Esophagus muscularis mucosa (tissue), 4 donors: Measurements from ENCODE around the gene SMAGP. TPM values are rescaled to one million over a fixed set of nuclear protein-coding genes. Genes with fewer than 3 reads are reported as not detected.

Experiments
- DNase-seq: peaks from one replicate; pipeline ENCODE4 v3.0.0-alpha.2; 2017; ENCODE audit errors: extremely low spot score
- H3K27ac ChIP-seq, 4 donors: fragments of 200-600 bp; sonication (generic); replicated peaks in 1 of 4; 1 replicate in 3 of 4; 2 replicates in 1 of 4; pipeline ENCODE4 v1.5.1; 2016 to 2019; ENCODE audit warnings: mild to moderate bottlenecking in 1 of 4
- H3K27me3 ChIP-seq, 4 donors: fragments of 200-600 bp; sonication (generic); one replicate each; pipeline versions ENCODE4 v1.5.1 to v1.6.0; 2016 to 2019
- H3K36me3 ChIP-seq, 4 donors: fragments of 200-600 bp; sonication (generic); one replicate each; pipeline ENCODE4 v1.5.1; 2016 to 2019
- H3K4me1 ChIP-seq, 4 donors: fragments of 200-600 bp; sonication (generic); one replicate each; pipeline ENCODE4 v1.5.1; 2016 to 2019
- H3K4me3 ChIP-seq, 4 donors: fragments of 200-600 bp; sonication (generic); 1 replicate in 2 of 4; 2 replicates in 2 of 4; pipeline ENCODE4 v1.5.1; 2016 to 2019; ENCODE audit warnings: mild to moderate bottlenecking in 4 of 4, moderate library complexity in 1 of 4
- H3K9me3 ChIP-seq, 4 donors: fragments of 200-600 bp; sonication (generic); 1 replicate in 3 of 4; 2 replicates in 1 of 4; pipeline ENCODE4 v1.5.1; 2016 to 2019
- EP300 ChIP-seq: sonication (generic); formaldehyde crosslinking; IDR thresholded peaks from one replicate; pipeline ENCODE4 v1.6.1; 2017; ENCODE audit warnings: antibody characterized with exemption
- POLR2A ChIP-seq: fragments of 450-650 bp; IDR thresholded peaks from one replicate; pipeline ENCODE4 v1.6.1; 2017; ENCODE audit warnings: antibody characterized with exemption, moderate library complexity, mild to moderate bottlenecking, low read depth
- POLR2AphosphoS5 ChIP-seq, 2 donors: sonication (generic); formaldehyde crosslinking; IDR thresholded peaks; one replicate each; pipeline ENCODE4 v1.6.1; 2017; ENCODE audit warnings: antibody characterized with exemption in 2 of 2
- WGBS: methylation state at CpG from one replicate; pipeline ENCODE4 v1.1.5; 2018; 5-methylcytosine and 5-hydroxymethylcytosine counted together
- intact Hi-C: fragments of 100-400 bp; cut with DNase I; formaldehyde crosslinking; loops from one replicate; pipeline ENCODE4 v1.15.1; 2023
- total RNA-seq, 4 donors: library from RNA; depleted of rRNA; stranded (reverse); fragments of >200 nt; gene quantifications; one replicate each; pipeline versions ENCODE4 v1.1.0 to v1.2.1, GENCODE V29; 2016
- TF ChIP-seq, protein P1 (sequence below), 3 experiments: fragments of 200-600 bp in 2 of 3; fragments of 450-650 bp in 1 of 3; sonication (generic) in 2 of 3; IDR thresholded peaks; one replicate each; pipeline ENCODE4 v1.5.1; 2017 to 2019; ENCODE audit warnings: antibody characterized with exemption in 3 of 3, mild to moderate bottlenecking in 2 of 3, moderate library complexity in 1 of 3

SMAGP gene
- total RNA-seq, 4 donors from 2014 or later, result 1.2 to 5.2 (median 4.0) TPM

- Histone ChIP-seq H3K4me1 (peaks cover 0 to 23% (median 21%) of the 10 kb centered on the region in 4 donors), H3K27me3 (peaks cover 0 to 46% (median 6%) of the 10 kb centered on the region in 4 donors), H3K36me3 (no peaks in the 10 kb centered on the region), H3K4me3 (peak overlapping the region; percentile 76 to 81 (median 77)), H3K27ac (peak overlapping the region; percentile 42 to 69 (median 63)), H3K9me3 (no peaks in the 10 kb centered on the region)
- intact Hi-C loops, result loop anchor here (5.0 kb wide), 1 partner anchor 73 kb away; no protein-coding TSS in a partner anchor
- WGBS, result 85% methylated on average over 4 of the region's 59 CpGs
- no peak for DNase-seq
- TF ChIP-seq, protein P1, sequence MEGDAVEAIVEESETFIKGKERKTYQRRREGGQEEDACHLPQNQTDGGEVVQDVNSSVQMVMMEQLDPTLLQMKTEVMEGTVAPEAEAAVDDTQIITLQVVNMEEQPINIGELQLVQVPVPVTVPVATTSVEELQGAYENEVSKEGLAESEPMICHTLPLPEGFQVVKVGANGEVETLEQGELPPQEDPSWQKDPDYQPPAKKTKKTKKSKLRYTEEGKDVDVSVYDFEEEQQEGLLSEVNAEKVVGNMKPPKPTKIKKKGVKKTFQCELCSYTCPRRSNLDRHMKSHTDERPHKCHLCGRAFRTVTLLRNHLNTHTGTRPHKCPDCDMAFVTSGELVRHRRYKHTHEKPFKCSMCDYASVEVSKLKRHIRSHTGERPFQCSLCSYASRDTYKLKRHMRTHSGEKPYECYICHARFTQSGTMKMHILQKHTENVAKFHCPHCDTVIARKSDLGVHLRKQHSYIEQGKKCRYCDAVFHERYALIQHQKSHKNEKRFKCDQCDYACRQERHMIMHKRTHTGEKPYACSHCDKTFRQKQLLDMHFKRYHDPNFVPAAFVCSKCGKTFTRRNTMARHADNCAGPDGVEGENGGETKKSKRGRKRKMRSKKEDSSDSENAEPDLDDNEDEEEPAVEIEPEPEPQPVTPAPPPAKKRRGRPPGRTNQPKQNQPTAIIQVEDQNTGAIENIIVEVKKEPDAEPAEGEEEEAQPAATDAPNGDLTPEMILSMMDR (IDR thresholded peaks at IDR 0.05), result peak in 2 of 3 experiments; percentile 16 to 25
- TF ChIP-seq POLR2AphosphoS5 (IDR thresholded peaks at IDR 0.05), result no peak
Measured at GRCh38 chr12:51269174-51270066, 795 bp downstream of the SMAGP start.

- Histone ChIP-seq H3K27ac (no peak overlapping the region), H3K27me3 (peaks cover 0 to 11% (median 0%) of the 10 kb centered on the region in 4 donors), H3K4me3 (no peak overlapping the region), H3K9me3 (no peaks in the 10 kb centered on the region), H3K36me3 (no peaks in the 10 kb centered on the region), H3K4me1 (peaks cover 0 to 10% (median 7%) of the 10 kb centered on the region in 4 donors)
- no peak for DNase-seq
- TF ChIP-seq, protein P1 (IDR thresholded peaks at IDR 0.05), result no peak
- no peak for TF ChIP-seq POLR2AphosphoS5 (IDR thresholded peaks at IDR 0.05)
- no peak for TF ChIP-seq POLR2A
- TF ChIP-seq EP300, result no peak
- intact Hi-C loops, result loop anchor here (5.0 kb wide), 1 partner anchor 77 kb away; no protein-coding TSS in a partner anchor
Measured at GRCh38 chr12:51265024-51265423, 5.2 kb downstream of the SMAGP start.

DNA sequence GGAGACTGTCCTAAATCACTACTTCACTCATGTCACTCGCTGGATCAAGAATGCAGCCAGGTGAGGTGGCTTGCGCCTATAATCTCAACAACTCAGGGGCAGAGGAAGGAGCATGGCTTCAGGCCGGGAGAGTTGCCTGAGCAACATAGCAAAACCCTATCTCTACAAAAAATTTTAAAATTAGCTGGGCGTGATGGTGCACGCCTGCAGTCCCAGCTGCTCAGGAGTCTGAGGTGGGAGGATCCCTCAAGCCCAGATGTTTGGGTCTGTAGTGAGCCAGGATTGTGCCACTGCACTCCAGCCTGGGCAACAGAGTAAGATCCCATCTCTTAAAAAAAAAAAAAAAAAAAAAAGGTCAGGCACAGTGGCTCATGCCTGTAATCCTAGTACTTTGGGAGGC, 5.9 kb downstream of the SMAGP start:
- H3K27ac ChIP-seq, result no peak overlapping the region
- peaks cover 0 to 4% (median under 1%) of the 10 kb centered on the region in 4 donors for H3K4me1 ChIP-seq
- 100% methylated on average over 5 of the region's 5 CpGs for WGBS
- TF ChIP-seq EP300 (no peak), POLR2A (no peak), POLR2AphosphoS5 (IDR thresholded peaks at IDR 0.05) (no peak)
- TF ChIP-seq, protein P1 (IDR thresholded peaks at IDR 0.05), result no peak
- intact Hi-C loops, result no loop called here
- no peaks in the 10 kb centered on the region for H3K36me3 ChIP-seq
- no peak for DNase-seq
- H3K9me3 ChIP-seq, result no peaks in the 10 kb centered on the region
- peaks cover 0 to 3% (median 0%) of the 10 kb centered on the region in 4 donors for H3K27me3 ChIP-seq
- no peak overlapping the region for H3K4me3 ChIP-seq

DNA sequence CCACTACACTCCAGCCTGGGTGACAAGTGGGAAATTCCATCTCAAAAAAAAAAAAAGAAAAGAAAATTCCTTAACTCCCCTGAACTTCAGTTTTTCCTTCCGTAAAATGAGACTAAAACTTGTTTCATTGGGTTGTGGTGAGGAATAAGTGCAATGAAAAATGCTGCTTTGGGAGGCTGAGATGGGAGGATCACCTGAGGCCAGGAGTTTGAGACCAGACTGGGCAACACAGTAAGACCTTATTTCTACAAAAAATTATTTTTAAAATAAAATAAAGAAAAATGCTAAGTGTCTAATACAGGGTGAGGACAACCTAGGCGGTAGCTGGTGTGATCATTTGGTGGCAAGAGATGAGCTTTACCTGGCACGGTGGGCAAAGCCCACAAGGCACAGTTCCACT, 6.9 kb downstream of the SMAGP start:
- H3K27me3 ChIP-seq, result no peaks in the 10 kb centered on the region
- intact Hi-C loops, result no loop called here
- H3K27ac ChIP-seq, result no peak overlapping the region
- no peaks in the 10 kb centered on the region for H3K9me3 ChIP-seq
- no peak overlapping the region for H3K4me3 ChIP-seq
- 98% methylated on average over 3 of the region's 3 CpGs for WGBS
- no peaks in the 10 kb centered on the region for H3K4me1 ChIP-seq
- no peak for DNase-seq
- H3K36me3 ChIP-seq, result no peaks in the 10 kb centered on the region
- TF ChIP-seq POLR2A (no peak), POLR2AphosphoS5 (IDR thresholded peaks at IDR 0.05) (no peak), EP300 (no peak)
- TF ChIP-seq, protein P1 (IDR thresholded peaks at IDR 0.05), result no peak
